Measurements from ENCODE around the gene ARRB1. TPM values are rescaled to one million over a fixed set of nuclear protein-coding genes. Genes with fewer than 3 reads are reported as not detected.
A peak's percentile ranks its signal among the peaks of the same experiment; 100 is the strongest.

Gene ARRB1
- total and polyA plus RNA-seq, 9 of the 15 experiments (the other 6 are each of a cell fraction or from before 2014, with no cell fraction given), result 6.6 to 45.4 (median 28.5) TPM

GRCh38 chr11:75313513-75314272 lies 37.8 kb downstream of the ARRB1 start (continued):
- TF ChIP-seq HMBOX1 (IDR thresholded peaks at IDR 0.05) (peak; percentile 42; the same call in 1 of the 2 replicates), MLLT1 (IDR thresholded peaks at IDR 0.05) (0 out of 4 replicates have a peak, but pooled peaks of 1 of the 2 experiments have one; percentile 15), TOE1 (IDR thresholded peaks at IDR 0.05; ENCODE audit: borderline replicate concordance) (peak; percentile 93), TOE1 (CRISPR knock-in tag; IDR thresholded peaks at IDR 0.05; ENCODE audit: borderline replicate concordance, low read depth) (no peak), ZNF324 (CRISPR knock-in tag; IDR thresholded peaks at IDR 0.05) (no peak), ZNF12 (CRISPR knock-in tag; IDR thresholded peaks at IDR 0.05) (no peak), BCL6 (CRISPR knock-in tag; IDR thresholded peaks at IDR 0.05) (no peak), GTF2E2 (tag; IDR thresholded peaks at IDR 0.05) (0 out of 2 replicates have a peak, but pooled peaks have one; percentile 30), RCOR1 (IDR thresholded peaks at IDR 0.05; ENCODE audit: borderline replicate concordance in 1 of 2, low read depth in 2 of 2, low read length in 2 of 2) (0 out of 4 replicates have a peak, but pooled peaks of 1 of the 2 experiments have one; percentile 43), SMARCE1 (IDR thresholded peaks at IDR 0.05) (peak; percentile 47; the same call in 1 of the 2 replicates), TAL1 (IDR thresholded peaks at IDR 0.05) (no peak), SOX6 (IDR thresholded peaks at IDR 0.05) (no peak), U2AF1 (optimal IDR thresholded peaks at IDR 0.05; ENCODE audit: low read depth, low read length) (no peak), SRF (CRISPR knock-in tag; IDR thresholded peaks at IDR 0.05) (no peak), SMC3 (conservative IDR thresholded peaks at IDR 0.05; ENCODE audit: insufficient read depth, low read depth, low read length) (no peak), DPF2 (IDR thresholded peaks at IDR 0.05) (peak; percentile 42; the same call in 1 of the 2 replicates), RAD51 (IDR thresholded peaks at IDR 0.05; ENCODE audit: borderline replicate concordance, low read depth) (peak; percentile 87)
- TF ChIP-seq, protein P1, sequence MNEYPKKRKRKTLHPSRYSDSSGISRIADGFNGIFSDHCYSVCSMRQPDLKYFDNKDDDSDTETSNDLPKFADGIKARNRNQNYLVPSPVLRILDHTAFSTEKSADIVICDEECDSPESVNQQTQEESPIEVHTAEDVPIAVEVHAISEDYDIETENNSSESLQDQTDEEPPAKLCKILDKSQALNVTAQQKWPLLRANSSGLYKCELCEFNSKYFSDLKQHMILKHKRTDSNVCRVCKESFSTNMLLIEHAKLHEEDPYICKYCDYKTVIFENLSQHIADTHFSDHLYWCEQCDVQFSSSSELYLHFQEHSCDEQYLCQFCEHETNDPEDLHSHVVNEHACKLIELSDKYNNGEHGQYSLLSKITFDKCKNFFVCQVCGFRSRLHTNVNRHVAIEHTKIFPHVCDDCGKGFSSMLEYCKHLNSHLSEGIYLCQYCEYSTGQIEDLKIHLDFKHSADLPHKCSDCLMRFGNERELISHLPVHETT (CRISPR knock-in tag; conservative IDR thresholded peaks at IDR 0.05 in 1 of 2, IDR thresholded peaks at IDR 0.05 in 1 of 2), result 0 out of 4 replicates have a peak, but pooled peaks of 1 of the 2 experiments have one; percentile 27
- TF ChIP-seq, protein P2, sequence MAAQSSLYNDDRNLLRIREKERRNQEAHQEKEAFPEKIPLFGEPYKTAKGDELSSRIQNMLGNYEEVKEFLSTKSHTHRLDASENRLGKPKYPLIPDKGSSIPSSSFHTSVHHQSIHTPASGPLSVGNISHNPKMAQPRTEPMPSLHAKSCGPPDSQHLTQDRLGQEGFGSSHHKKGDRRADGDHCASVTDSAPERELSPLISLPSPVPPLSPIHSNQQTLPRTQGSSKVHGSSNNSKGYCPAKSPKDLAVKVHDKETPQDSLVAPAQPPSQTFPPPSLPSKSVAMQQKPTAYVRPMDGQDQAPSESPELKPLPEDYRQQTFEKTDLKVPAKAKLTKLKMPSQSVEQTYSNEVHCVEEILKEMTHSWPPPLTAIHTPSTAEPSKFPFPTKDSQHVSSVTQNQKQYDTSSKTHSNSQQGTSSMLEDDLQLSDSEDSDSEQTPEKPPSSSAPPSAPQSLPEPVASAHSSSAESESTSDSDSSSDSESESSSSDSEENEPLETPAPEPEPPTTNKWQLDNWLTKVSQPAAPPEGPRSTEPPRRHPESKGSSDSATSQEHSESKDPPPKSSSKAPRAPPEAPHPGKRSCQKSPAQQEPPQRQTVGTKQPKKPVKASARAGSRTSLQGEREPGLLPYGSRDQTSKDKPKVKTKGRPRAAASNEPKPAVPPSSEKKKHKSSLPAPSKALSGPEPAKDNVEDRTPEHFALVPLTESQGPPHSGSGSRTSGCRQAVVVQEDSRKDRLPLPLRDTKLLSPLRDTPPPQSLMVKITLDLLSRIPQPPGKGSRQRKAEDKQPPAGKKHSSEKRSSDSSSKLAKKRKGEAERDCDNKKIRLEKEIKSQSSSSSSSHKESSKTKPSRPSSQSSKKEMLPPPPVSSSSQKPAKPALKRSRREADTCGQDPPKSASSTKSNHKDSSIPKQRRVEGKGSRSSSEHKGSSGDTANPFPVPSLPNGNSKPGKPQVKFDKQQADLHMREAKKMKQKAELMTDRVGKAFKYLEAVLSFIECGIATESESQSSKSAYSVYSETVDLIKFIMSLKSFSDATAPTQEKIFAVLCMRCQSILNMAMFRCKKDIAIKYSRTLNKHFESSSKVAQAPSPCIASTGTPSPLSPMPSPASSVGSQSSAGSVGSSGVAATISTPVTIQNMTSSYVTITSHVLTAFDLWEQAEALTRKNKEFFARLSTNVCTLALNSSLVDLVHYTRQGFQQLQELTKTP (IDR thresholded peaks at IDR 0.05; ENCODE audit: low read depth in 1 of 2, partially characterized antibody in 2 of 2), result peak in 1 of 2 experiments; percentile 34
